HEK293 (cell line): ENCODE results near the gene HOTAIR.

Experiments used
- CTCF ChIA-PET: fragments of 350-600 bp; formaldehyde crosslinking; extraction: SDS; loops from one replicate; lab custom pipeline; 2021; ENCODE audit warnings: antibody characterized with exemption; lab: Yijun Ruan, JAX
- POLR2A ChIA-PET: fragments of 300-600 bp; formaldehyde crosslinking; extraction: SDS; loops from one replicate; lab custom pipeline; 2020; ENCODE audit warnings: antibody characterized with exemption, inconsistent platforms; lab: Yijun Ruan, JAX
- H3K27ac ChIP-seq: fragments of 200-500 bp; sonication (Bioruptor generic); 2 replicates; pipeline ENCODE4 v1.5.1; 2014; ENCODE audit warnings: low read depth, low read length, control low read depth, inconsistent platforms; ENCODE audit errors: extremely low read depth
- H3K36me3 ChIP-seq, 2 experiments: fragments of 200-500 bp in 1 of 2; sonication (Bioruptor generic) in 1 of 2; 1 replicate in 1 of 2; 2 replicates in 1 of 2; pipeline ENCODE4 v1.5.1; 2014 to 2017; ENCODE audit warnings: inconsistent platforms in 2 of 2, low read length in 2 of 2; ENCODE audit not compliant: control insufficient read depth in 2 of 2, insufficient read depth in 1 of 2
- H3K4me1 ChIP-seq: fragments of 200-500 bp; sonication (Bioruptor generic); 2 replicates; pipeline ENCODE4 v1.5.1; 2014; ENCODE audit warnings: mild to moderate bottlenecking, low read length, inconsistent platforms; ENCODE audit not compliant: control insufficient read depth, insufficient read depth
- H3K4me3 ChIP-seq: 2 replicates; pipeline ENCODE4 v1.5.1; 2011; ENCODE audit warnings: low read depth, mild to moderate bottlenecking, control low read depth, low read length, moderate library complexity
- H3K9me3 ChIP-seq: fragments of 200-500 bp; sonication (Bioruptor generic); 2 replicates; pipeline ENCODE4 v1.5.1; 2014; ENCODE audit warnings: low read depth, low read length, inconsistent platforms; ENCODE audit not compliant: control insufficient read depth, insufficient read depth
- BCL11B ChIP-seq: fragments of 450-650 bp; formaldehyde crosslinking; IDR thresholded peaks from 2 replicates; pipeline ENCODE4 v1.5.1; 2016; ENCODE audit warnings: low read depth, missing biosample characterization, missing genetic modification characterization
- GLI4 ChIP-seq: fragments of 450-650 bp; formaldehyde crosslinking; IDR thresholded peaks from 2 replicates; pipeline ENCODE4 v1.5.1; 2016; ENCODE audit warnings: missing biosample characterization, missing genetic modification characterization
- GLIS1 ChIP-seq: fragments of 450-650 bp; formaldehyde crosslinking; IDR thresholded peaks from 2 replicates; pipeline ENCODE4 v1.5.1; 2016; ENCODE audit warnings: missing biosample characterization, missing genetic modification characterization
- HOXA7 ChIP-seq: sonication (generic); formaldehyde crosslinking; IDR thresholded peaks from 2 replicates; pipeline ENCODE4 v1.8.1; 2022; ENCODE audit warnings: missing genetic modification reagents, borderline replicate concordance
- SCRT2 ChIP-seq: fragments of 450-650 bp; formaldehyde crosslinking; IDR thresholded peaks from 2 replicates; pipeline ENCODE4 v1.5.1; 2016; ENCODE audit warnings: missing biosample characterization, missing genetic modification characterization
- SP2 ChIP-seq: fragments of 450-650 bp; formaldehyde crosslinking; IDR thresholded peaks from 2 replicates; pipeline ENCODE4 v1.5.1; 2016; ENCODE audit warnings: missing biosample characterization, missing genetic modification characterization
- SP3 ChIP-seq: fragments of 450-650 bp; formaldehyde crosslinking; IDR thresholded peaks from 2 replicates; pipeline ENCODE4 v1.5.1; 2016; ENCODE audit warnings: missing biosample characterization, missing genetic modification characterization
- WT1 ChIP-seq: fragments of 450-650 bp; formaldehyde crosslinking; IDR thresholded peaks from 2 replicates; pipeline ENCODE4 v1.5.1; 2016; ENCODE audit warnings: missing biosample characterization, missing genetic modification characterization
- ZBTB48 ChIP-seq: fragments of 450-650 bp; formaldehyde crosslinking; IDR thresholded peaks from 2 replicates; pipeline ENCODE4 v1.5.1; 2016; ENCODE audit warnings: missing biosample characterization, missing genetic modification characterization
- ZIC2 ChIP-seq: fragments of 450-650 bp; formaldehyde crosslinking; IDR thresholded peaks from 2 replicates; pipeline ENCODE4 v1.5.1; 2016; ENCODE audit warnings: missing biosample characterization, missing genetic modification characterization
- ZNF132 ChIP-seq: fragments of 450-650 bp; formaldehyde crosslinking; IDR thresholded peaks from 2 replicates; pipeline ENCODE4 v1.5.1; 2017; ENCODE audit warnings: missing biosample characterization, missing genetic modification characterization, borderline replicate concordance
- ZNF146 ChIP-seq: fragments of 450-650 bp; formaldehyde crosslinking; IDR thresholded peaks from 2 replicates; pipeline ENCODE4 v1.5.1; 2016; ENCODE audit warnings: missing biosample characterization, missing genetic modification characterization
- ZNF157 ChIP-seq: fragments of 450-650 bp; formaldehyde crosslinking; IDR thresholded peaks from 2 replicates; pipeline ENCODE4 v1.5.1; 2016; ENCODE audit warnings: missing biosample characterization, missing genetic modification characterization
- ZNF184 ChIP-seq: fragments of 450-650 bp; IDR thresholded peaks from 2 replicates; pipeline ENCODE4 v1.5.1; 2018; ENCODE audit warnings: missing biosample characterization, mild to moderate bottlenecking, missing genetic modification characterization
- ZNF24 ChIP-seq: fragments of 450-650 bp; formaldehyde crosslinking; IDR thresholded peaks from 2 replicates; pipeline ENCODE4 v1.5.1; 2016; ENCODE audit warnings: missing biosample characterization, missing genetic modification characterization
- ZNF335 ChIP-seq: fragments of 450-650 bp; formaldehyde crosslinking; conservative IDR thresholded peaks from 2 replicates; pipeline ENCODE4 v1.5.1; 2016; ENCODE audit warnings: missing biosample characterization, missing genetic modification characterization
- ZNF366 ChIP-seq: fragments of 450-650 bp; formaldehyde crosslinking; conservative IDR thresholded peaks from 2 replicates; pipeline ENCODE4 v1.5.1; 2016; ENCODE audit warnings: missing biosample characterization, missing genetic modification characterization
- ZNF404 ChIP-seq: fragments of 450-650 bp; formaldehyde crosslinking; IDR thresholded peaks from 2 replicates; pipeline ENCODE4 v1.5.1; 2017; ENCODE audit warnings: missing biosample characterization, missing genetic modification characterization
- ZNF423 ChIP-seq: fragments of 450-650 bp; formaldehyde crosslinking; IDR thresholded peaks from 2 replicates; pipeline ENCODE4 v1.5.1; 2016; ENCODE audit warnings: missing biosample characterization, missing genetic modification characterization
- ZNF501 ChIP-seq: fragments of 450-650 bp; formaldehyde crosslinking; IDR thresholded peaks from 2 replicates; pipeline ENCODE4 v1.5.1; 2016; ENCODE audit warnings: missing biosample characterization, missing genetic modification characterization
- ZNF623 ChIP-seq: fragments of 450-650 bp; formaldehyde crosslinking; IDR thresholded peaks from 2 replicates; pipeline ENCODE4 v1.5.1; 2016; ENCODE audit warnings: missing biosample characterization, missing genetic modification characterization
- ZNF830 ChIP-seq: fragments of 450-650 bp; IDR thresholded peaks from 2 replicates; pipeline ENCODE4 v1.5.0; 2018; ENCODE audit warnings: missing biosample characterization, missing genetic modification characterization, low read depth, mild to moderate bottlenecking, moderate library complexity
- ZXDB ChIP-seq: fragments of 450-650 bp; formaldehyde crosslinking; IDR thresholded peaks from 2 replicates; pipeline ENCODE4 v1.5.1; 2016; ENCODE audit warnings: missing biosample characterization, missing genetic modification characterization
- TF ChIP-seq, protein P1 (sequence below): fragments of 450-650 bp; formaldehyde crosslinking; IDR thresholded peaks from 2 replicates; pipeline ENCODE4 v1.5.1; 2017; ENCODE audit warnings: missing biosample characterization, missing genetic modification characterization
- TF ChIP-seq, protein P2 (sequence below): fragments of 450-650 bp; formaldehyde crosslinking; IDR thresholded peaks from 2 replicates; pipeline ENCODE4 v1.5.1; 2016; ENCODE audit warnings: missing biosample characterization, missing genetic modification characterization, borderline replicate concordance
- TF ChIP-seq, protein P3 (sequence below): fragments of 450-650 bp; formaldehyde crosslinking; IDR thresholded peaks from 2 replicates; pipeline ENCODE4 v1.5.1; 2016; ENCODE audit warnings: missing biosample characterization, missing genetic modification characterization, borderline replicate concordance
- TF ChIP-seq, protein P4 (sequence below): fragments of 450-650 bp; IDR thresholded peaks from 2 replicates; pipeline ENCODE4 v1.5.1; 2018; ENCODE audit warnings: missing biosample characterization, missing genetic modification characterization

Gene HOTAIR

DNA sequence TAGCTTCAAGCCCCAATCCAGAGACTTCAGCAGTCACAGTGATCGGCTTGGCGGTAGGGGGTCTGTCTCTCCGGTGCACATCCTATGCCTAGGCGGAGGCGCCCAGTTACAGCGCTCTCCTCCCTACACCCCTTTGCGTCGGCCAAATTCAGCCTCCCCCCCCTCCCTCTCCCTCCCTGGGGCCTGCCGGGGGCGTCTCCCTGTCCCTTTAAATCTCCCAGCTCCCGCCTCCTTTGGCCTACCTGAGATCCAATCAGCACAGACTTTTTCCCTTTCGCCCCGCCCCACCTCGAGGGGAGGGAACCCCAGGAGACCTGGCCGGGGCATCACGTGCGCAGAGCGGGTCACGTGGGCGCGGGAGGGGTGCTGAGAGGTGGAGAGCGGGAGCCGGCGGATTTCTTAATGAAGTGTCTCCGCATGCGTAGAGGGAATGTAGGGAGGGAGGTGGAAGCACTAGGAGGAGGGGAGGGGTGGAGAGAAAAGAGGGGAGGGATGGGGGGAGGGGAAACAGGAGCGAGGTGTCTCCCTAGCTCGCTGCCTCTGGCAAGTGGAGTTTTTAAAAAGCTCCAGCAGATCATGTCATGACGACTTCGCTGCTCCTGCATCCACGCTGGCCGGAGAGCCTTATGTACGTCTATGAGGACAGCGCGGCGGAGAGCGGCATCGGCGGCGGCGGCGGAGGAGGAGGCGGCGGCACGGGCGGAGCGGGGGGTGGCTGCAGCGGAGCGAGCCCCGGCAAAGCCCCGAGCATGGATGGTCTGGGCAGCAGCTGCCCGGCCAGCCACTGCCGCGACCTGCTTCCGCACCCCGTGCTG lies 36.2 kb downstream of the HOTAIR start, which contains the start of gene HOXC13:
HOXC13 (plus strand) TSS at position 506 of the 815 bp plus-strand sequence; CDS start at position 582, 76 bp downstream.
- Histone ChIP-seq H3K9me3 (no peaks in the 10 kb centered on the region), H3K36me3 (no peaks in the 10 kb centered on the region), H3K4me3 (peak within 1 kb of the TSS; percentile 63), H3K27ac (peak within 1 kb of the TSS; percentile 94), H3K4me1 (peaks cover 6% of the 10 kb centered on the region; the same call in 1 of the 2 replicates)
- ChIA-PET POLR2A (interaction anchor here (0.6 to 2.0 kb wide), 18 partner anchors 11 to 662 kb away, joined by 3 to 13 read pairs (median 4); partner anchors contain the start of genes ATP5MC2, CISTR, HOXC10 and HOXC5), CTCF (interaction anchor here (0.5 to 2.2 kb wide), 14 partner anchors 46 to 463 kb away, joined by 3 to 7 read pairs (median 4); partner anchors contain the start of gene HOXC10)
- TF ChIP-seq ZNF157 (tag by site-specific recombination) (no peak), GLIS1 (tag by site-specific recombination) (peak; percentile 97), BCL11B (no peak), ZNF423 (tag by site-specific recombination) (peak; percentile 54; the same call in 1 of the 2 replicates), SCRT2 (tag by site-specific recombination) (no peak), ZNF404 (tag by site-specific recombination) (no peak), ZNF501 (peak; percentile 29; the same call in 1 of the 2 replicates), SP2 (tag by site-specific recombination) (peak; percentile 97), ZXDB (tag by site-specific recombination) (peak; percentile 71; the same call in 1 of the 2 replicates), ZNF132 (no peak), ZNF335 (tag by site-specific recombination) (peak; percentile 87), ZNF146 (tag by site-specific recombination) (no peak), ZBTB48 (tag by site-specific recombination) (peak; percentile 23; the same call in 1 of the 2 replicates), ZNF366 (tag by site-specific recombination) (peak; percentile 97), ZNF623 (no peak), ZNF184 (0 out of 2 replicates have a peak, but pooled peaks have one; percentile 20), GLI4 (tag by site-specific recombination) (no peak), ZNF830 (tag by site-specific recombination) (no peak), HOXA7 (CRISPR knock-in tag) (no peak), WT1 (peak; percentile 91), SP3 (tag by site-specific recombination) (peak; percentile 98), ZNF24 (tag by site-specific recombination) (peak; percentile 69; the same call in 1 of the 2 replicates), ZIC2 (tag by site-specific recombination) (peak; percentile 91)
- TF ChIP-seq, protein P1, sequence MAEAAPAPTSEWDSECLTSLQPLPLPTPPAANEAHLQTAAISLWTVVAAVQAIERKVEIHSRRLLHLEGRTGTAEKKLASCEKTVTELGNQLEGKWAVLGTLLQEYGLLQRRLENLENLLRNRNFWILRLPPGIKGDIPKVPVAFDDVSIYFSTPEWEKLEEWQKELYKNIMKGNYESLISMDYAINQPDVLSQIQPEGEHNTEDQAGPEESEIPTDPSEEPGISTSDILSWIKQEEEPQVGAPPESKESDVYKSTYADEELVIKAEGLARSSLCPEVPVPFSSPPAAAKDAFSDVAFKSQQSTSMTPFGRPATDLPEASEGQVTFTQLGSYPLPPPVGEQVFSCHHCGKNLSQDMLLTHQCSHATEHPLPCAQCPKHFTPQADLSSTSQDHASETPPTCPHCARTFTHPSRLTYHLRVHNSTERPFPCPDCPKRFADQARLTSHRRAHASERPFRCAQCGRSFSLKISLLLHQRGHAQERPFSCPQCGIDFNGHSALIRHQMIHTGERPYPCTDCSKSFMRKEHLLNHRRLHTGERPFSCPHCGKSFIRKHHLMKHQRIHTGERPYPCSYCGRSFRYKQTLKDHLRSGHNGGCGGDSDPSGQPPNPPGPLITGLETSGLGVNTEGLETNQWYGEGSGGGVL (tag by site-specific recombination), result peak; percentile 90
- TF ChIP-seq, protein P2, sequence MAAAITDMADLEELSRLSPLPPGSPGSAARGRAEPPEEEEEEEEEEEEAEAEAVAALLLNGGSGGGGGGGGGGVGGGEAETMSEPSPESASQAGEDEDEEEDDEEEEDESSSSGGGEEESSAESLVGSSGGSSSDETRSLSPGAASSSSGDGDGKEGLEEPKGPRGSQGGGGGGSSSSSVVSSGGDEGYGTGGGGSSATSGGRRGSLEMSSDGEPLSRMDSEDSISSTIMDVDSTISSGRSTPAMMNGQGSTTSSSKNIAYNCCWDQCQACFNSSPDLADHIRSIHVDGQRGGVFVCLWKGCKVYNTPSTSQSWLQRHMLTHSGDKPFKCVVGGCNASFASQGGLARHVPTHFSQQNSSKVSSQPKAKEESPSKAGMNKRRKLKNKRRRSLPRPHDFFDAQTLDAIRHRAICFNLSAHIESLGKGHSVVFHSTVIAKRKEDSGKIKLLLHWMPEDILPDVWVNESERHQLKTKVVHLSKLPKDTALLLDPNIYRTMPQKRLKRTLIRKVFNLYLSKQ (tag by site-specific recombination), result no peak
- TF ChIP-seq, protein P3, sequence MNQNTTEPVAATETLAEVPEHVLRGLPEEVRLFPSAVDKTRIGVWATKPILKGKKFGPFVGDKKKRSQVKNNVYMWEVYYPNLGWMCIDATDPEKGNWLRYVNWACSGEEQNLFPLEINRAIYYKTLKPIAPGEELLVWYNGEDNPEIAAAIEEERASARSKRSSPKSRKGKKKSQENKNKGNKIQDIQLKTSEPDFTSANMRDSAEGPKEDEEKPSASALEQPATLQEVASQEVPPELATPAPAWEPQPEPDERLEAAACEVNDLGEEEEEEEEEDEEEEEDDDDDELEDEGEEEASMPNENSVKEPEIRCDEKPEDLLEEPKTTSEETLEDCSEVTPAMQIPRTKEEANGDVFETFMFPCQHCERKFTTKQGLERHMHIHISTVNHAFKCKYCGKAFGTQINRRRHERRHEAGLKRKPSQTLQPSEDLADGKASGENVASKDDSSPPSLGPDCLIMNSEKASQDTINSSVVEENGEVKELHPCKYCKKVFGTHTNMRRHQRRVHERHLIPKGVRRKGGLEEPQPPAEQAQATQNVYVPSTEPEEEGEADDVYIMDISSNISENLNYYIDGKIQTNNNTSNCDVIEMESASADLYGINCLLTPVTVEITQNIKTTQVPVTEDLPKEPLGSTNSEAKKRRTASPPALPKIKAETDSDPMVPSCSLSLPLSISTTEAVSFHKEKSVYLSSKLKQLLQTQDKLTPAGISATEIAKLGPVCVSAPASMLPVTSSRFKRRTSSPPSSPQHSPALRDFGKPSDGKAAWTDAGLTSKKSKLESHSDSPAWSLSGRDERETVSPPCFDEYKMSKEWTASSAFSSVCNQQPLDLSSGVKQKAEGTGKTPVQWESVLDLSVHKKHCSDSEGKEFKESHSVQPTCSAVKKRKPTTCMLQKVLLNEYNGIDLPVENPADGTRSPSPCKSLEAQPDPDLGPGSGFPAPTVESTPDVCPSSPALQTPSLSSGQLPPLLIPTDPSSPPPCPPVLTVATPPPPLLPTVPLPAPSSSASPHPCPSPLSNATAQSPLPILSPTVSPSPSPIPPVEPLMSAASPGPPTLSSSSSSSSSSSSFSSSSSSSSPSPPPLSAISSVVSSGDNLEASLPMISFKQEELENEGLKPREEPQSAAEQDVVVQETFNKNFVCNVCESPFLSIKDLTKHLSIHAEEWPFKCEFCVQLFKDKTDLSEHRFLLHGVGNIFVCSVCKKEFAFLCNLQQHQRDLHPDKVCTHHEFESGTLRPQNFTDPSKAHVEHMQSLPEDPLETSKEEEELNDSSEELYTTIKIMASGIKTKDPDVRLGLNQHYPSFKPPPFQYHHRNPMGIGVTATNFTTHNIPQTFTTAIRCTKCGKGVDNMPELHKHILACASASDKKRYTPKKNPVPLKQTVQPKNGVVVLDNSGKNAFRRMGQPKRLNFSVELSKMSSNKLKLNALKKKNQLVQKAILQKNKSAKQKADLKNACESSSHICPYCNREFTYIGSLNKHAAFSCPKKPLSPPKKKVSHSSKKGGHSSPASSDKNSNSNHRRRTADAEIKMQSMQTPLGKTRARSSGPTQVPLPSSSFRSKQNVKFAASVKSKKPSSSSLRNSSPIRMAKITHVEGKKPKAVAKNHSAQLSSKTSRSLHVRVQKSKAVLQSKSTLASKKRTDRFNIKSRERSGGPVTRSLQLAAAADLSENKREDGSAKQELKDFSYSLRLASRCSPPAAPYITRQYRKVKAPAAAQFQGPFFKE, result no peak
- TF ChIP-seq, protein P4, sequence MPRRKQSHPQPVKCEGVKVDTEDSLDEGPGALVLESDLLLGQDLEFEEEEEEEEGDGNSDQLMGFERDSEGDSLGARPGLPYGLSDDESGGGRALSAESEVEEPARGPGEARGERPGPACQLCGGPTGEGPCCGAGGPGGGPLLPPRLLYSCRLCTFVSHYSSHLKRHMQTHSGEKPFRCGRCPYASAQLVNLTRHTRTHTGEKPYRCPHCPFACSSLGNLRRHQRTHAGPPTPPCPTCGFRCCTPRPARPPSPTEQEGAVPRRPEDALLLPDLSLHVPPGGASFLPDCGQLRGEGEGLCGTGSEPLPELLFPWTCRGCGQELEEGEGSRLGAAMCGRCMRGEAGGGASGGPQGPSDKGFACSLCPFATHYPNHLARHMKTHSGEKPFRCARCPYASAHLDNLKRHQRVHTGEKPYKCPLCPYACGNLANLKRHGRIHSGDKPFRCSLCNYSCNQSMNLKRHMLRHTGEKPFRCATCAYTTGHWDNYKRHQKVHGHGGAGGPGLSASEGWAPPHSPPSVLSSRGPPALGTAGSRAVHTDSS (tag by site-specific recombination), result no peak
